ENCODE measurements around the gene SHCBP1L. TPM values are rescaled to one million over a fixed set of nuclear protein-coding genes. Genes with fewer than 3 reads are reported as not detected.
"Not testable (repeated sequence)": the region's sequence is repeated elsewhere in the genome, so short reads cannot be mapped to it uniquely, and the experiment has no call there.

Gene SHCBP1L
- total RNA-seq, 1 donor from 2014 or later: not detected

- H3K27ac Mint-ChIP-seq: no peak overlapping the region
- H3K9me3 Mint-ChIP-seq: no peaks in the 10 kb centered on the region
- H3K36me3 Mint-ChIP-seq (ENCODE audit: low read depth): no peaks in the 10 kb centered on the region
- no peaks in the 10 kb centered on the region for H3K4me1 Mint-ChIP-seq (ENCODE audit: low read depth)
- no peak overlapping the region for H3K4me3 Mint-ChIP-seq (ENCODE audit: low read depth)
- H3K27me3 Mint-ChIP-seq (ENCODE audit: low read depth): peaks cover 21% of the 10 kb centered on the region
- intact Hi-C loops (cut with micrococcal nuclease): no loop called here
- no peak for DNase-seq (ENCODE audit: low spot score)
Observed at GRCh38 chr1:182956708-182957365, 3.9 kb upstream of the SHCBP1L start.

- no peak overlapping the region for H3K27ac Mint-ChIP-seq
- H3K27me3 Mint-ChIP-seq (ENCODE audit: low read depth): peaks cover 25% of the 10 kb centered on the region
- intact Hi-C loops (cut with micrococcal nuclease): no loop called here
- no peak overlapping the region for H3K4me3 Mint-ChIP-seq (ENCODE audit: low read depth)
- no peaks in the 10 kb centered on the region for H3K36me3 Mint-ChIP-seq (ENCODE audit: low read depth)
- H3K4me1 Mint-ChIP-seq (ENCODE audit: low read depth): no peaks in the 10 kb centered on the region
- no peak for DNase-seq (ENCODE audit: low spot score)
- H3K9me3 Mint-ChIP-seq: no peaks in the 10 kb centered on the region
Observed at GRCh38 chr1:182955596-182956588, 2.9 kb upstream of the SHCBP1L start.

- intact Hi-C loops (cut with micrococcal nuclease): no loop called here
- H3K4me1 Mint-ChIP-seq (ENCODE audit: low read depth): no peaks in the 10 kb centered on the region
Observed at GRCh38 chr1:182953826-182954225, 860 bp upstream of the SHCBP1L start.

GRCh38 chr1:182943336-182943735 lies 9.6 kb downstream of the SHCBP1L start:
- intact Hi-C loops (cut with micrococcal nuclease); H3K27ac Mint-ChIP-seq; H3K4me1 Mint-ChIP-seq (ENCODE audit: low read depth); H3K36me3 Mint-ChIP-seq (ENCODE audit: low read depth); H3K9me3 Mint-ChIP-seq; DNase-seq (ENCODE audit: low spot score); H3K4me3 Mint-ChIP-seq (ENCODE audit: low read depth): not testable (repeated sequence)
- H3K27me3 Mint-ChIP-seq (ENCODE audit: low read depth): peaks cover 33% of the 10 kb centered on the region

More at GRCh38 chr1:182953826-182954225, 860 bp upstream of the SHCBP1L start:
- H3K36me3 Mint-ChIP-seq (ENCODE audit: low read depth): no peaks in the 10 kb centered on the region
- H3K9me3 Mint-ChIP-seq: no peaks in the 10 kb centered on the region
- H3K4me3 Mint-ChIP-seq (ENCODE audit: low read depth): no peak overlapping the region
- peaks cover 25% of the 10 kb centered on the region for H3K27me3 Mint-ChIP-seq (ENCODE audit: low read depth)
- no peak overlapping the region for H3K27ac Mint-ChIP-seq
- no peak for DNase-seq (ENCODE audit: low spot score)

GRCh38 chr1:182942145-182942544 lies 10.8 kb downstream of the SHCBP1L start:
- H3K4me3 Mint-ChIP-seq (ENCODE audit: low read depth); DNase-seq (ENCODE audit: low spot score): not testable (repeated sequence)

GRCh38 chr1:182939413-182939812 lies 13.6 kb downstream of the SHCBP1L start:
- intact Hi-C loops (cut with micrococcal nuclease): no loop called here
- Mint-ChIP-seq H3K4me1 (ENCODE audit: low read depth) (no peaks in the 10 kb centered on the region), H3K36me3 (ENCODE audit: low read depth) (no peaks in the 10 kb centered on the region), H3K27ac (no peak overlapping the region), H3K4me3 (ENCODE audit: low read depth) (no peak overlapping the region), H3K27me3 (ENCODE audit: low read depth) (peaks cover 33% of the 10 kb centered on the region), H3K9me3 (no peaks in the 10 kb centered on the region)
- no peak for DNase-seq (ENCODE audit: low spot score)

More at GRCh38 chr1:182942145-182942544, 10.8 kb downstream of the SHCBP1L start:
- intact Hi-C loops (cut with micrococcal nuclease); H3K27ac Mint-ChIP-seq; H3K4me1 Mint-ChIP-seq (ENCODE audit: low read depth); H3K9me3 Mint-ChIP-seq; H3K36me3 Mint-ChIP-seq (ENCODE audit: low read depth): not testable (repeated sequence)
- peaks cover 36% of the 10 kb centered on the region for H3K27me3 Mint-ChIP-seq (ENCODE audit: low read depth)

- no peak overlapping the region for H3K4me3 Mint-ChIP-seq (ENCODE audit: low read depth)
- DNase-seq (ENCODE audit: low spot score): no peak
- intact Hi-C loops (cut with micrococcal nuclease): no loop called here
- peaks cover 26% of the 10 kb centered on the region for H3K27me3 Mint-ChIP-seq (ENCODE audit: low read depth)
- H3K27ac Mint-ChIP-seq: no peak overlapping the region
- no peaks in the 10 kb centered on the region for H3K4me1 Mint-ChIP-seq (ENCODE audit: low read depth)
- no peaks in the 10 kb centered on the region for H3K36me3 Mint-ChIP-seq (ENCODE audit: low read depth)
- H3K9me3 Mint-ChIP-seq: no peaks in the 10 kb centered on the region
Observed at GRCh38 chr1:182935716-182936115, 17.2 kb downstream of the SHCBP1L start.

- H3K27ac Mint-ChIP-seq: no peak overlapping the region
Observed at GRCh38 chr1:182930985-182931384, 22.0 kb downstream of the SHCBP1L start.

GRCh38 chr1:182927693-182928433 lies 25.1 kb downstream of the SHCBP1L start:
- intact Hi-C loops (cut with micrococcal nuclease): no loop called here
- Mint-ChIP-seq H3K27me3 (ENCODE audit: low read depth) (peaks cover 19% of the 10 kb centered on the region), H3K4me1 (ENCODE audit: low read depth) (peaks cover 2% of the 10 kb centered on the region), H3K9me3 (no peaks in the 10 kb centered on the region), H3K27ac (no peak overlapping the region), H3K36me3 (ENCODE audit: low read depth) (no peaks in the 10 kb centered on the region), H3K4me3 (ENCODE audit: low read depth) (no peak overlapping the region)
- DNase-seq (ENCODE audit: low spot score): no peak

More at GRCh38 chr1:182930985-182931384, 22.0 kb downstream of the SHCBP1L start:
- Mint-ChIP-seq H3K4me3 (ENCODE audit: low read depth) (no peak overlapping the region), H3K4me1 (ENCODE audit: low read depth) (peaks cover 2% of the 10 kb centered on the region), H3K36me3 (ENCODE audit: low read depth) (no peaks in the 10 kb centered on the region), H3K27me3 (ENCODE audit: low read depth) (peaks cover 22% of the 10 kb centered on the region), H3K9me3 (no peaks in the 10 kb centered on the region)
- DNase-seq (ENCODE audit: low spot score): no peak
- intact Hi-C loops (cut with micrococcal nuclease): no loop called here

GRCh38 chr1:182925661-182926060 lies 27.3 kb downstream of the SHCBP1L start:
- Mint-ChIP-seq H3K4me1 (ENCODE audit: low read depth) (peaks cover 2% of the 10 kb centered on the region), H3K9me3 (no peaks in the 10 kb centered on the region), H3K36me3 (ENCODE audit: low read depth) (no peaks in the 10 kb centered on the region), H3K4me3 (ENCODE audit: low read depth) (no peak overlapping the region), H3K27me3 (ENCODE audit: low read depth) (peaks cover 23% of the 10 kb centered on the region), H3K27ac (no peak overlapping the region)
- intact Hi-C loops (cut with micrococcal nuclease): no loop called here
- DNase-seq (ENCODE audit: low spot score): no peak

- intact Hi-C loops (cut with micrococcal nuclease): no loop called here
- no peak for DNase-seq (ENCODE audit: low spot score)
- Mint-ChIP-seq H3K27ac (no peak overlapping the region), H3K36me3 (ENCODE audit: low read depth) (no peaks in the 10 kb centered on the region), H3K9me3 (no peaks in the 10 kb centered on the region), H3K27me3 (ENCODE audit: low read depth) (peaks cover 19% of the 10 kb centered on the region), H3K4me3 (ENCODE audit: low read depth) (no peak overlapping the region), H3K4me1 (ENCODE audit: low read depth) (no peaks in the 10 kb centered on the region)
Observed at GRCh38 chr1:182917378-182917777, 35.6 kb downstream of the SHCBP1L start.

- no peak for DNase-seq (ENCODE audit: low spot score)
- intact Hi-C loops (cut with micrococcal nuclease): no loop called here
- Mint-ChIP-seq H3K27ac (no peak overlapping the region), H3K4me1 (ENCODE audit: low read depth) (no peaks in the 10 kb centered on the region), H3K9me3 (no peaks in the 10 kb centered on the region), H3K36me3 (ENCODE audit: low read depth) (no peaks in the 10 kb centered on the region), H3K27me3 (ENCODE audit: low read depth) (peaks cover 20% of the 10 kb centered on the region), H3K4me3 (ENCODE audit: low read depth) (no peak overlapping the region)
Observed at GRCh38 chr1:182913401-182913800, 39.6 kb downstream of the SHCBP1L start.

All from activated T-helper 2 cell treated with anti-CD3 and anti-CD28 coated beads, Interferon-gamma antibody, Interleukin-2, Interleukin-4, amounts not matched to agents 10 μg/mL and 5 μg/mL and 100 μg/mL, durations not matched to agents 14 hours and 24 hours and 36 hours (primary cell).